A673 (cell line): ENCODE measurements around the gene RMND5A. TPM values are rescaled to one million over a fixed set of nuclear protein-coding genes. Genes with fewer than 3 reads are reported as not detected.

Source experiments
- BruUV-seq: library from RNA; stranded (reverse); fragments of 400-500 nt; replicated peaks from 2 replicates; lab custom pipeline; 2021; lab: Mats Ljungman, UMichigan
- CTCF ChIA-PET: fragments of 300-600 bp; sonication (Branson Sonifier 250); formaldehyde crosslinking; loops from one replicate; lab custom pipeline; 2022; ENCODE audit warnings: antibody characterized with exemption; lab: Charles Lee
- POLR2A ChIA-PET: fragments of 300-600 bp; sonication (Branson Sonifier 250); formaldehyde crosslinking; loops from one replicate; lab custom pipeline; 2022; ENCODE audit warnings: antibody characterized with exemption; ENCODE audit not compliant: low non-redundant PET; lab: Charles Lee
- DNase-seq: peaks from one replicate; pipeline ENCODE4 v3.0.0-alpha.2; 2015; ENCODE audit warnings: low spot score
- H3K27ac ChIP-seq: fragments of 200-600 bp; sonication (generic); 2 replicates; pipeline ENCODE4 v1.5.1; 2016; ENCODE audit warnings: mixed run types, low read depth, mild to moderate bottlenecking, mixed read lengths, antibody characterized with exemption, low read length; ENCODE audit not compliant: poor library complexity, severe bottlenecking
- H3K27me3 ChIP-seq: fragments of 200-600 bp; sonication (generic); replicated peaks from 2 replicates; pipeline ENCODE4 v1.6.1; 2017; ENCODE audit warnings: mixed run types, low read depth, mild to moderate bottlenecking, mixed read lengths, antibody characterized with exemption, low read length; ENCODE audit not compliant: insufficient read depth, poor library complexity
- H3K36me3 ChIP-seq: fragments of 200-600 bp; sonication (generic); 2 replicates; pipeline ENCODE4 v1.6.1; 2016; ENCODE audit warnings: mixed run types, mild to moderate bottlenecking, mixed read lengths, antibody characterized with exemption, low read length; ENCODE audit not compliant: insufficient read depth, poor library complexity, severe bottlenecking
- H3K4me1 ChIP-seq: fragments of 200-600 bp; sonication (generic); 2 replicates; pipeline ENCODE4 v1.6.1; 2017; ENCODE audit warnings: mixed run types, mild to moderate bottlenecking, mixed read lengths, antibody characterized with exemption, low read length; ENCODE audit not compliant: insufficient read depth, poor library complexity, severe bottlenecking
- H3K4me3 ChIP-seq: fragments of 200-600 bp; sonication (generic); 2 replicates; pipeline ENCODE4 v1.5.1; 2016; ENCODE audit warnings: low read depth, mixed run types, mild to moderate bottlenecking, mixed read lengths, low read length; ENCODE audit not compliant: poor library complexity, severe bottlenecking
- H3K9me3 ChIP-seq: fragments of 200-600 bp; sonication (generic); 2 replicates; pipeline ENCODE4 v1.6.1; 2016; ENCODE audit warnings: mixed run types, low read depth, mild to moderate bottlenecking, mixed read lengths, antibody characterized with exemption, low read length; ENCODE audit not compliant: poor library complexity, severe bottlenecking
- EZH2 ChIP-seq: fragments of 200-600 bp; sonication (generic); IDR thresholded peaks from 2 replicates; pipeline ENCODE4 v1.6.1; 2017; ENCODE audit warnings: borderline replicate concordance, low read depth, mild to moderate bottlenecking, mixed read lengths, antibody characterized with exemption, low read length; ENCODE audit not compliant: poor library complexity, severe bottlenecking
- intact Hi-C: fragments of 100-400 bp; cut with micrococcal nuclease; formaldehyde crosslinking; loops from one replicate; pipeline ENCODE4 v1.10.0; 2022; ENCODE audit not compliant: unreplicated experiment
- total RNA-seq: library from RNA; stranded (reverse); gene quantifications from 2 replicates; pipeline ENCODE4 v1.2.3, GENCODE V29; 2021
- TF ChIP-seq, protein P1 (sequence below): fragments of 300-800, 200-600 bp; sonication (generic); conservative IDR thresholded peaks from 2 replicates; pipeline ENCODE4 v1.5.1; 2017; ENCODE audit warnings: low read depth, mild to moderate bottlenecking, antibody characterized with exemption, low read length, moderate library complexity, mixed read lengths

Gene RMND5A
- total RNA-seq, 1 experiment from 2014 or later, result 38.7 TPM

DNA sequence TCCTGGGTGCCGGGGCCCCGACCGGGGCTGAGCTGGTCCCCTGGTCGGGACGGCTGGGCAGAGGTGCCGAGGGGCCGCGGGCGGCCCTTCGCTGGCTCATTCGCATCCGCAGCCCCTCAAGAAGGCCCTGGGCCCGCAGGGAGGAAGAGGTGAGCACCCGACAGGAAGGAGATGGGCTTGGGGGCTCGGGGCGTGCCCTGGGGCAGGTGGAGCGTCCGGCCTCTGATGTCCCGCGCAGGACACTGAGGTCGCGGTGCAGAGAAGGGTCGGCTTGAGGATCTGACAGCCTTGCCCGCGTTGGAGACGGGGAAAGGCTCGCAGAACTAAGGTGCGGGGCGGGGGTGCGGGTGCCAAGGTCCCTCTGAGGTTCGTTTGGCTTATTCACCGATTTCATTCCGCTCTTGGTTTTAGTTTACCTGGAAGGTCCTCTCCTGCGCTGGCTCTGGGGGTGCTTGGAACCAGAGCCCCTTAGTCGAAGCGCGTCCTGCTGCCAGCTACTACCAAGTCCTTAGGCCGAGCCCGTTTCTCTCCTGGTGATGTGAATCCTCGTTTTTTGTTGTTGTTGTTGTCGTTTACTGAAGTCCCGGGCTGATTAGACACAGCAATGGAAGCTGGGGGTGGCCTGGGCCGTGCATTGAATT is 89.5 kb downstream of the RMND5A start:
- no peaks in the 10 kb centered on the region for H3K9me3 ChIP-seq
- no peak overlapping the region for H3K27ac ChIP-seq
- TF ChIP-seq, protein P1, sequence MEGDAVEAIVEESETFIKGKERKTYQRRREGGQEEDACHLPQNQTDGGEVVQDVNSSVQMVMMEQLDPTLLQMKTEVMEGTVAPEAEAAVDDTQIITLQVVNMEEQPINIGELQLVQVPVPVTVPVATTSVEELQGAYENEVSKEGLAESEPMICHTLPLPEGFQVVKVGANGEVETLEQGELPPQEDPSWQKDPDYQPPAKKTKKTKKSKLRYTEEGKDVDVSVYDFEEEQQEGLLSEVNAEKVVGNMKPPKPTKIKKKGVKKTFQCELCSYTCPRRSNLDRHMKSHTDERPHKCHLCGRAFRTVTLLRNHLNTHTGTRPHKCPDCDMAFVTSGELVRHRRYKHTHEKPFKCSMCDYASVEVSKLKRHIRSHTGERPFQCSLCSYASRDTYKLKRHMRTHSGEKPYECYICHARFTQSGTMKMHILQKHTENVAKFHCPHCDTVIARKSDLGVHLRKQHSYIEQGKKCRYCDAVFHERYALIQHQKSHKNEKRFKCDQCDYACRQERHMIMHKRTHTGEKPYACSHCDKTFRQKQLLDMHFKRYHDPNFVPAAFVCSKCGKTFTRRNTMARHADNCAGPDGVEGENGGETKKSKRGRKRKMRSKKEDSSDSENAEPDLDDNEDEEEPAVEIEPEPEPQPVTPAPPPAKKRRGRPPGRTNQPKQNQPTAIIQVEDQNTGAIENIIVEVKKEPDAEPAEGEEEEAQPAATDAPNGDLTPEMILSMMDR, result no peak
- no peak for TF ChIP-seq EZH2
- H3K4me3 ChIP-seq, result no peak overlapping the region
- BruUV-seq, result no TSS peak
- POLR2A ChIA-PET, result no interaction called here
- no peaks in the 10 kb centered on the region for H3K36me3 ChIP-seq
- CTCF ChIA-PET, result no interaction called here
- intact Hi-C loops, result loop anchor here (2.0 to 10.0 kb wide), 2 partner anchors 19 to 415 kb away; no protein-coding TSS in a partner anchor
- peaks cover 5% of the 10 kb centered on the region for H3K4me1 ChIP-seq
- H3K27me3 ChIP-seq, result peaks cover 20% of the 10 kb centered on the region
- DNase-seq, result no peak

DNA sequence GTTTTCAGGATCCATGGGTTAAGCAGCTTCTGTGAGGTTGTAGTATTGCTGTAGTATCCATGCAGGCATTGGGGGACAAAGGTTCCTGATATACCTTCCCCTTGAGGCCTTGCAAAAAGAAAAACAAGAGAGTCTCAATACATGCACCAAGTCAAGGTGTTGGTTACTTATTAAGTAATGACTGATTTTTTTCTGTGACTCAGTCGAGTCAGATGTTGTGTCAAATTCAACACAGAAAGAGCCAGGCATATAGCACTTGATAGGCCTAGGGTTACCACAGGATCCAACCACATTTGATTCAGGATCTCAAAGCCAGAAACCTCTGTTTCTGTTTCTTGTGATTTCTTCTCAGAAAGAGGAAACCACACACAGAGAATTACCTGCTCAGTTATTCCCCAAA is 95.5 kb downstream of the RMND5A start:
- BruUV-seq, result no TSS peak
- POLR2A ChIA-PET, result no interaction called here

DNA sequence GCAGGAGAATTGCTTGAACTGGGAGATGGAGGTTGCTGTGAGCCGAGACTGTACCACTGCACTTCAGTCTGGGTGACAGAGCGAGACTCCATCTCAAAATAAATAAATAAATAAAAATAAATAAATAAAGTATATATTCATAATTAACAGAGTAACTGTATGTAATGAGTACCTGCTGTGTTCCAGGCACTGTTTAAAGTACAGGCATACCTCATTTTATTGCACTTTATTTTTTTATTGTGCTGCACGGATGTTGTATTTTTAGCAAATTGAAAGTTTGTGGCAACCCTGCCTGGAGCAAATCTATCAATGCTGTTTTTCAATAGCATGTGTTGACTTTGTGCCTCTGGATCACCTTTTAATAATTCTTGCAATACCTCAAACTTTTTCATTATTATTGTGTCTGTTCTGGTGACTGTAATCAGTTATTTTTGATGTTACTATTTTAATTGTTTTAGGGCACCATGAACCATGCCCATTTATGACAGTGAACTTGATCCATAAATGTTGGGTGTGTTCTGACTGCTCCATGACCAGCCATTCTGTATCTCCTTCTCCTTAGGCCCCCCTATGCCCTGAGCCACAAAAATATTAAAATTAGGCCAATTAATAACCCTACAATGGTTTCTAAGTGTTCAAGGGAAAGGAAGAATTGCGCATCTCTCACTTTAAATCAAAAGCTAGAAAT is 98.2 kb downstream of the RMND5A start:
- Histone ChIP-seq H3K4me3 (no peak overlapping the region), H3K9me3 (no peaks in the 10 kb centered on the region), H3K27ac (no peak overlapping the region), H3K27me3 (no peaks in the 10 kb centered on the region), H3K4me1 (no peaks in the 10 kb centered on the region), H3K36me3 (no peaks in the 10 kb centered on the region)
- TF ChIP-seq, protein P1, result no peak
- TF ChIP-seq EZH2, result no peak
- intact Hi-C loops, result no loop called here
- no peak for DNase-seq
- POLR2A ChIA-PET, result no interaction called here
- BruUV-seq, result no TSS peak
- CTCF ChIA-PET, result no interaction called here

More for the DNA sequence above, 95.5 kb downstream of the RMND5A start:
- H3K9me3 ChIP-seq, result no peaks in the 10 kb centered on the region
- CTCF ChIA-PET, result no interaction called here
- H3K4me3 ChIP-seq, result no peak overlapping the region
- no peak overlapping the region for H3K27ac ChIP-seq
- H3K27me3 ChIP-seq, result peaks cover under 1% of the 10 kb centered on the region
- TF ChIP-seq EZH2, result no peak
- TF ChIP-seq, protein P1, result no peak
- intact Hi-C loops, result no loop called here
- no peak for DNase-seq
- no peaks in the 10 kb centered on the region for H3K36me3 ChIP-seq
- no peaks in the 10 kb centered on the region for H3K4me1 ChIP-seq
